IPS-NIHi7 (cell line): ENCODE data around the gene BRIX1.

Experiments
- DNase-seq: peaks from one replicate; pipeline ENCODE4 v3.0.0; 2012; ENCODE audit warnings: mixed read lengths; ENCODE audit errors: extremely low spot score

Gene BRIX1

GRCh38 chr5:34915139-34915855 is at the start of gene BRIX1, which contains the start of gene RAD1:
Gene BRIX1, plus strand, starts transcription at chr5:34915711. Its CDS starts 28 bp downstream, at chr5:34915739.
Gene RAD1, minus strand, starts transcription at chr5:34915504. Its CDS starts 612 bp downstream, at chr5:34914892.
- DNase-seq, result peak; percentile 90

GRCh38 chr5:34866989-34867471 is 48.5 kb upstream of the BRIX1 start:
- peak; percentile 31 for DNase-seq

GRCh38 chr5:34867660-34868059 is 47.9 kb upstream of the BRIX1 start:
- no peak for DNase-seq

GRCh38 chr5:34868791-34869190 is 46.7 kb upstream of the BRIX1 start:
- DNase-seq, result no peak

- DNase-seq, result no peak
These were observed 46.3 kb upstream of the BRIX1 start for GRCh38 chr5:34869256-34869655.

GRCh38 chr5:34870382-34870781 is 45.1 kb upstream of the BRIX1 start:
- no peak for DNase-seq

- no peak for DNase-seq
These were observed 39.2 kb upstream of the BRIX1 start for GRCh38 chr5:34876275-34876674.

GRCh38 chr5:34881246-34881645 is 34.3 kb upstream of the BRIX1 start:
- no peak for DNase-seq

GRCh38 chr5:34886392-34887119 is 29.0 kb upstream of the BRIX1 start:
- no peak for DNase-seq

GRCh38 chr5:34889394-34889793 is 26.1 kb upstream of the BRIX1 start:
- DNase-seq, result no peak

- no peak for DNase-seq
These were observed 23.5 kb upstream of the BRIX1 start for GRCh38 chr5:34891981-34892380.

- DNase-seq, result no peak
These were observed 23.1 kb upstream of the BRIX1 start for GRCh38 chr5:34892414-34892813.

- DNase-seq, result no peak
These were observed 20.8 kb upstream of the BRIX1 start for GRCh38 chr5:34894716-34895115.

- DNase-seq, result no peak
These were observed 19.7 kb upstream of the BRIX1 start for GRCh38 chr5:34895641-34896419.

- DNase-seq, result no peak
These were observed 17.9 kb upstream of the BRIX1 start for GRCh38 chr5:34897646-34898045.

GRCh38 chr5:34898258-34898895 is 17.1 kb upstream of the BRIX1 start:
- peak; percentile 72 for DNase-seq

GRCh38 chr5:34899066-34899465 is 16.4 kb upstream of the BRIX1 start:
- no peak for DNase-seq

GRCh38 chr5:34900652-34901051 is 14.9 kb upstream of the BRIX1 start:
- no peak for DNase-seq

GRCh38 chr5:34903260-34903659 is 12.3 kb upstream of the BRIX1 start:
- no peak for DNase-seq

GRCh38 chr5:34905564-34905963 is 9.9 kb upstream of the BRIX1 start:
- DNase-seq, result no peak

GRCh38 chr5:34913072-34913471 is 2.4 kb upstream of the BRIX1 start:
- DNase-seq, result no peak

GRCh38 chr5:34914671-34915138 is 806 bp upstream of the BRIX1 start:
- DNase-seq, result peak; percentile 25
